NCI-H146 (cell line): ENCODE measurements around the gene DENND2A.
"Not testable (repeated sequence)": the region's sequence is repeated elsewhere in the genome, so short reads cannot be mapped to it uniquely, and the experiment has no call there.

Experiments used
- DNase-seq: peaks from one replicate; lab custom pipeline; 2025; lab: John Stamatoyannopoulos, UW

DENND2A gene

GRCh38 chr7:140673063-140673773 is 32.6 kb upstream of the DENND2A start:
- DNase-seq = peak; percentile 81

GRCh38 chr7:140672382-140673062 is 31.9 kb upstream of the DENND2A start, which contains the start of gene ADCK2:
ADCK2 (plus strand) TSS chr7:140672945; CDS start chr7:140673331, 386 bp downstream.
- DNase-seq = peak; percentile 66

DNA sequence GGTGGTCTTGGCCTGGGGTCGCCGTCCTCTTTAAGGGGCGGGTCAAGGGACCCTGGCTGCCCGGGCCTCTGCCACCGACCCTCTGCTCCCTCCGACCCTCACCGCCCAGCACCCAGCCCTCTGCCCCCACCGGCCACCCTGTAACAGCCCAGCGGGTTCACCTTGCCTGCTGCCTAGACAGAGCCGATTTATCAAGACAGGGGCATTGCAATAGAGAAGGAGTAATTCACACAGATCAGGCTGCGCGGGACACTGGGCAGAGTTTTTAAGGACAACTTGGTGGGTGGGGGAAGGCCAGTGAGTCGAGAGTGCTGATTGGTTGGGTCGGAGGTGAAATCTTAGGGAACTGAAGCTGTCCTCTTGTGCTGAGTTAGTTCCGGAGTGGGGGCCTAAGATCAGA is 31.4 kb upstream of the DENND2A start:
- DNase-seq = peak; percentile 15

DNA sequence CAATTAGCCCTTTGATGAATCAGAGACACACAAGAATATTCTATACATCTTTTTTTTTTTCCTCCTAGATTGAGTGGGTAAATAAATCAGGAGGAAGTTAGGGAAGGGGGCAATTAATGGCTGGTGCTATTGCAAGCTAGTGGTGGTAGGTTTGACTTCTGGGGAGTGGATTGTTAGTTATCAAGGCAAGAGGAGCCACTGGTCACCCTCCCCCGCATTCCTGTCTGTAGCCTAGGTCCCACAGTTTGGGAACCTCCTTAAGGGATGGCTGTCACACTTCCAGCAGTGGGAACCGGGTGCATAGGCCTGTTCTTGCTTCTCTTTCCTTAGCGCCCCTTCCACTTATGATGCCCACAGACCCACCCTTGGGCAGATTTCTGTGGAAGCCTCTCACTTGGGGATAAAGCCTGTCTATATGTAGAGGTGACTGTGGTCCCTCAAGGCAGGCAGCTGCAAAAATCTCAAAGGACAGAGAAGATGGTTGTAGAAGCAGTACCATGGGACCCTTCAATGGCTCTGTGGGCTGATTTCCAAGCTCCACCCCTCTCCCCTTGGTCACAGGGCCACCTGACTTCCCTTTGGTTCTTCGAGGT is 29.8 kb upstream of the DENND2A start:
- DNase-seq = no peak

DNA sequence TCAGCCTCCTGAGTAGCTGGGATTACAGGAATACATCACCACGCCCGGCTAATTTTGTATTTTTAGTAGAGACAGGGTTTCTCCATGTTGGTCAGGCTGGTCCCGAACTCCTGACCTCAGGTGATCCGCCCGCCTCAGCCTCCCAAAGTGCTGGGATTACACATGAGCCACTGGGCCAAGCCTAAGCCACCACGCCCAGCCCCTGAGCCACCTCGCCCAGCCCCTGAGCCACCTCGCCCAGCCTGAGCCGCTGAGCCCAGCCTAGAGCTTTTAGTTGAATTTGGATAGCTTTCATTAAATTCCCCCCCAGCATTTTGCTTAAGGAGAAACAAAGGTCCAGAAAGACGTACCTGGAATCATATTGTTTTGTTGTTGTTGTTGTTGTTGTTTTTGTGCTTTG is 29.2 kb upstream of the DENND2A start:
- DNase-seq = not testable (repeated sequence)

GRCh38 chr7:140669352-140669751 is 28.7 kb upstream of the DENND2A start:
- DNase-seq = no peak

- no peak for DNase-seq
Observed at GRCh38 chr7:140668641-140669040, 28.0 kb upstream of the DENND2A start.

- DNase-seq = no peak
Observed at GRCh38 chr7:140667476-140667875, 26.9 kb upstream of the DENND2A start.

DNA sequence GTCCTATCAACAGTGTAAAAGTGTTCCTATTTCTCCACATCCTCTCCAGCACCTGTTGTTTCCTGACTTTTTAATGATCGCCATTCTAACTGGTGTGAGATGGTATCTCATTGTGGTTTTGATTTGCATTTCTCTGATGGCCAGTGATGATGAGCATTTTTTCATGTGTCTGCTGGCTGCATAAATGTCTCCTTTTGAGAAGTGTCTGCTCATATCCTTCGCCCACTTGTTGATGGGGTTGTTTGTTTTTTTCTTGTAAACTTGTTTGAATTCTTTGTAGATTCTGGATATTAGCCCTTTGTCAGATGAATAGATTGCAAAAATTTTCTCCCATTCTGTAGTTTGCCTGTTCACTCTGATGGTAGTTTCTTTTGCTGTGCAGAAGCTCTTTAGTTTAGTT is 22.3 kb upstream of the DENND2A start:
- DNase-seq = not testable (repeated sequence)

DNA sequence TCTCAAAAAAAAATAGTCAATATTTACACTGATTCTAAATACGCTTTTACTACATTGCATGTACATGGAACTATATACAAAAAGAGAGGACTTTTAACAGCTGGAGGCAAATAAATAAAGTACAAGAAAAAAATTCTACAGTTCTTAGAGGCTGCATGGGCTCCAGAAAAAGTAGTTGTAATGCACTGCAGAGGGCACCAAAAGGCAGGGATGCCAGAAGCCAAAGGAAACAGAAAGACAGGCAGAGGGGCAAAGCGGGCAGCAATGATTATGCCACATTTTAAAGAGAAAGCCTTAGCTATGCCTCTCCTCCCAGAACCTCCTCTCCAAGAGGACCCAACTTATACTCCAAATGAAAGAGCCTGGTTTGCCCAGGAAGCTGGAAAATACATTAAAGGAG is 20.5 kb upstream of the DENND2A start:
- no peak for DNase-seq

DNA sequence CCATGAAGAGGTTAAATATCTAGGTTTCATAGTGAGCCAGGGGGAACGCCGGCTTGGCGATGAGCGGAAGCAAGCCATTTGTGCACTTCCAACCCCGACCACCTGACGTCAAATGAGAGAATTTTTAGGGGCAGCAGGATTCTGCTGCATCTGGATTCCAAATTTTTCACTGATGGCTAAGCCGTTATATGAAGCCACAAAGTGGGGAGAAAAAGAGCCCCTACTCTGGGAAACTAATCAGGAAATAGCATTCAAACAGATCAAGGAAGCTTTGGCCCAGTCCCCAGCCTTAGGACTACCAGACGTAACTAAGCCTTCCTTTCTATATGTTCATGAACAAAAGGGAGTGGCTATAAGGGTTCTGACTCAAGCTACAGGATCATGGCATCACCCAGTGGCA is 19.2 kb upstream of the DENND2A start:
- DNase-seq = no peak

DNA sequence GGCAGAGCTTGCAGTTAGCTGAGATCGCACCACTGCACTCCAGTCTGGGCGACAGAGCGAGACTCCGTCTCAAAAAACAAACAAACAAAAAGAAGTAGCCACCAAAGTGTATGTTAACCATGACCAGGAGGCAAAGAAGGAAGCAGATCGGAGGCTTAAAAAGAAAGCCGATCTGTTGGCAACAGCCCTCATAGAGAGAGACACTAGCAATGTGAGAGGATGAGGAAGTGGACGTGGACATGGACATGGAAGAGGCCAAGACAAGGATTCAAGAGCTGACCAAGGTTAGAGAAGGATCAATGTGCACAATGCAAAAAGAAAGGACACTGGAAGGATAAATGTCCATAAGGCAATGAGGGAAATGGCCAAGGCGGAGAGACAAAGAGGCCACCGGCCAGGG is 17.3 kb upstream of the DENND2A start:
- no peak for DNase-seq

GRCh38 chr7:140656548-140657515 is 16.2 kb upstream of the DENND2A start:
- no peak for DNase-seq

DNA sequence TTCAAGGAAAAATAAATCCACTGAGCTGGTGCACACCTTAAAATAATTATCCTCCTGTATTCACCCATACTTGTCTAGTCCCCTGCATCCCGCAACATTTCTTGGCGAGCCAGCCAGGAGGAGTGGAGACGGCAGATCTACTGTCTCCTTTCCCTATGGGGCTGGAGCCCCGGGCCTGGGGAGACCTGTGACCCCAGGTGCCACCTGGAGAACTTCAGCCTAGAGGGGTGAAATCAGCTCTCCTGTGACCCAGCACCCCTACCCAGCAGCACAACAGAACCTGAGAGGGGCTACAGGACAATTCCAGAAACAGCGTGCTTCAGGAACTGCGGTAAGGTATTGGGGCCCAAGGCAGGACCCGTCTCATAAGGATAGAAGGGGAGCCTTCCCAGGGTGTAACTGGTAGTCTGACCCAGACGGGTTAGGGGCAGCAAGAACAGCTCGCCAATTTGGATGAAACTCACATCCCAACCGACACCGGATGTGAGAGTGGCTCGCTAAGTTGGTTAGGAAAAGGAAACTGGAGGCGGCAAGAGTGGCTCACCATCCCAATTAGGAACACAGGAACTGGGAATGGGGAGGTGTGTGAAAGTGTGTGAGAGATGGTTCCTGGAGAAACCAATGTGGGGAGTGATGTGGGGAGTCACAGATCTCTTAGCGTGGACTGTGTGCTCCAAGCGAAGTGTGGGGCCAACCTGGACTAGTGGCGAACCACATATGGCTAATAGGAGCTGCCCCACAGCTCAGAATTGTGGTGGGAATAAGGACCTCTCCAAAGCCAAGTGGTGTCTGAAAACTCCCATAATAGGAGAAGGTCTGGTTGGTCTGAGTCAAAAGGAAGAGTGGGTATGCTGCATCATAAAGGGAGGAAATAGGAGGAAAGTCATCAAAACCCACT is 15.1 kb upstream of the DENND2A start:
- DNase-seq = no peak

GRCh38 chr7:140654661-140655060 is 14.0 kb upstream of the DENND2A start:
- no peak for DNase-seq

DNA sequence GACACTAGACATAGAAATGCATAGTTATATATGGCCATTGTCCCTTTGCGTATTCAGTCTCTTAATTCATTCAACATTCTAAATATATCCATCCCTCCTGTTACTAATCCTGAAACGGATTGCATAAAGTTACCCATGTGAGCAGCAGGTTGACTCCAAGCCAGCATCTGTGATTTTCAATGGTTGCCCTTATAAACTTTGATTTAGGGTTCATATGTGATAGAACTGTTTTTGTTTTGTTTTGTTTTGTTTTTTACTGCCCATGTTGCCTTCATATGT is 13.4 kb upstream of the DENND2A start:
- no peak for DNase-seq

DNA sequence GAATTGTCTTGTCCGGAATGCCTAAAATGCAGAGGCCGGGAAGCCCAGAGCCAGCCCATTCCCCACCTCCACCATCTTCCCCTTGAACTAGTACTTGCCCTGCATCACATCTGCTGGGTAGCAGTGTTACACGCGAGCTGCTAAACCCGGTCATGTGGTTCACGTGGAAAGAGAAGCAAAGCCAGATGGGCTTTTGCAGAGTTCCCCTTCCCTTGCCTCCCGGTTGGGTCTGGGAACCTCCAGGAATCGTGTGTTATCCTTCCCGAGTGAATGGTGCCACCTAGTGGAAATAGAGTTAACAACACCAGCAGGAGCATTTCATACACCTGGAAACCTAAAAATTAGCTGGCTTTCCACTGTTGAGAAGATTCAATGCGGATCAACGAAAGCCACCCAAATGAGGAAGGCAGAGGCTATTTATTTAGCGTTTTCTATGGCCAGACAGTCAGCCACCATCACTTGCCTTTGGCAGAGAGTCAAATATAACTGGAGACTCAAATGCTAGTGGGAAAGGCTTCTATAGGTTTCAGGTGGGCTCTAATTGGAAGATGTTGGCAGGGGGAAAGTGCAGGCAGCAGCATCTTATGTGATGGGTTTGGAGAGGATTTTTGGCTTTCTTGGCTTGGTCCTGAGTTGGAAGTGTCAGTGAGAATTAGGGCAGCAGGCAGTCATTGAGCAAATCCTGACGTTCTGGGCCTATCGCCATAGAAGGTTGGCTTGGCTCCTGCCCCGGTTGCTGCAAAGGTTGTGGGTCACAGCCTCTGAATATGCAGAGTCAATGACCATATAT is 12.9 kb upstream of the DENND2A start:
- DNase-seq = peak; percentile 79

DNA sequence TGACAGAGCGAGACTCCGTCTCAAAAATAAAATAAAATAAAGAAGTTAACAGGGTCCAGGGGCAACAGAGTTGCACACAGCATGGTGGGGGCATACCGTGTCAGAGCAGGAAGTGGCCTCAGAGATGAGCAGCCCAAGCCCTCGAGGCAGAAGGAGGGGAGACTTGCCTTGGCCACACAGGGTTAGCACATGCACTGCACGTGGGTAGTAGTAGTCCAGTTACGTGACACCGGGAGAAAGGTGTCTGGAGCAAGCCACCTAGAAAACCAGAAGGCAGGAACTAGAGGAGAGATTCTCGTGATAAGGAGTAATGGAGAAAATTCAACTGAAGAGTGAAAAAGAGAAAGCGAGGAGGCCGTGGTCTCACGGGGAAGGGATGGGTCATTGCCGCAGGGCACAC is 9.8 kb upstream of the DENND2A start:
- no peak for DNase-seq

DNA sequence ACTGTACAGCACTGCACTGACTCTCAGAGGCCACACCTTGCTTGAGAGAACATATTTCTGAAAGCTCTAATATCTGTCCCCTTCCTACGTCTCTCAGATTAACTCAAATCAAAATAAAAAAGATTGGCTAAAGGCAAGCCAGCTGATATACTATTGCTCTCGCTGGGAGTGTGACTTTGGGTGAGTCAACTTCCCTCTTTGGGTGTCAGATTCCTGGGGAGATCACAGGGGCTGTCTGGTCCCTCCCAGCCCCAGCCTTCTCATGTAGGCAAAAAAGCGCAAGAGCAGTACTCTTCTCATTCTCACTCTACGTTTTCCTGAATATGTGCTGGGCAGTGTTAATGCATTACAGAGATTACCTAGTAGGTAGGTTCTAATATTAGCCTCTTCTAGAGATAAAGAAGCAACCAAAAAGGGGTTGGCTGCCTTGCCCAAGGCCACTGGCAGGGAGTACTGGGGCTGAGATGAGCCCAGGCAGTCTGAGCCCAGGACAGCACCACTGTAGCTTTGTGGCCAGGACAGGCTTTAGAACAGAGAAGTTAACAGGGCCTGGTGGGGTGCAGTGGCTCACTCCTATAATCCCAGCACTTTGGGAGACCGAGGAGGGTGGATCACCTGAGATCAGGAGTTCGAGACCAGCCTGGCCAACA is 9.1 kb upstream of the DENND2A start:
- no peak for DNase-seq
